ENCODE measurements around the gene DSEL. TPM values are rescaled to one million over a fixed set of nuclear protein-coding genes. Genes with fewer than 3 reads are reported as not detected.
A peak's percentile ranks its signal among the peaks of the same experiment; 100 is the strongest.

DSEL gene
- total RNA-seq, 1 donor from 2014 or later: 2.2 TPM

DNA sequence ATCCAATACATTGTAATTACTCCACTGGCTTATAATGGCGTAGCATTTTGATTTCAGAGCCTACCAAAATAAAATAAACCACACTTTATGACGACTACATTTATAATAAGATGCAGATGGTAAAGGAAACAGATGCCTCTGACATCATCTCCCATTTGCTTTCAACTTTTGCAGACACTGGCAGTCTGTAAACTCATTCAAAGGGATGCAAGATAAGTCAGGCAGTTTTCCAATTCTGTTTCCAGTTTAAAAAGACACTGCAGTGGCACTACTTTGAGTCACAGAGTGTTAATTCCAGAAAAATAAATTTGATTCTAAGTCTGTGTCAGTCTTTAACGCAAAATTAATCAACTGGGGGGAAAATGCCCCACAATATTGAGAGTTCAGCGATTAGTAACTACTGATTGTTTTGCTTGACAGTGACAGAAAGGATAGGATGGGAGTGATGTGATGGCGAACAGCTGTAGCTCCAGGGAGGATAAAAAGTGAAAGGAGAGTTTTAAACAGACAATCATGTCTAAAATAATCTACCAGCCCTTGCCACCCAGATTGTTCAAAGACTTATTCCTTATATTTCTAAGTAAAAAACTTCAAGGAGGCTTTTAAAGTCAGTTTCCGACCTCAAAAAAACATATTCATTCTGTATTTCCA, 6.7 kb downstream of the DSEL start:
- no peak for DNase-seq
- intact Hi-C loops (cut with micrococcal nuclease): no loop called here
- ATAC-seq: peak; percentile 43

DNA sequence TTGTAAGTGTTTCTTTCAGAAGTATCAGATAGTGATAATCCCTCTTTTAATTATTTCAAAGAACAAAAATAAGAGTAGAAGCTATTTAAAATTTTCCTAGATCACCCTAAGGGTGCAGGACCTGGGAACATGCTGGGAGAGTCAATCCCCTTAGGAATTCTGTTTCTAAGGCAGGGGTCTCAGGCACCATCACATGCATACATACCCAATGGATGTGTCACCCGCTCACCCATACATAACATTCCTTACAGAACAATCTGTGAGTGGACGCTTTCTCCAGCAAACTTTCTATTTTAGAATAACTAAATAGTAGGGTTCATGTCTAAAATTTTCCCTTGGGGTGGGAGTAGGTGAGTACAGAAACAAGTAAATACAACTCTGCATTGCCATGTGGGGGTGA, 8.4 kb downstream of the DSEL start:
- ATAC-seq: no peak
- intact Hi-C loops (cut with micrococcal nuclease): no loop called here
- DNase-seq: no peak

DNA sequence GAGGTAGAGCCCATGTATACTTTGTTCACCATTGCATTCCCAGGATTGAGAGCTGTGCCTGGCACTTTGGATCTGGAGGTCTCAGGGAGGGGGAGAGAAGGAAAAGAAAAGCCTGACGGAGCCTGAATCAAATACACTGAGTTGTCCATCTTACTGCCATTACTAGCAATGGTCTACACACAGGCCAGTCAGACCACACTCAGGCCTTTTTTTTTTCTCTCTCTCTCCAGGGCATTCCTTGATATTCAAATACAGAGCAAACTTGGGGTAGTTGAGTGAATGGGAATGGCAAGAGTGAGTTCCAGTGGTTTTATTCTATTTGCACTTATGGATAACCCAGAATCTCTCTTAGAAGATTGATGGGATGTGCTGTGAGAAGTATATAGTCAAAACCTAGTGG, 11.8 kb downstream of the DSEL start:
- intact Hi-C loops (cut with micrococcal nuclease): no loop called here
- no peak for ATAC-seq
- no peak for DNase-seq

DNA sequence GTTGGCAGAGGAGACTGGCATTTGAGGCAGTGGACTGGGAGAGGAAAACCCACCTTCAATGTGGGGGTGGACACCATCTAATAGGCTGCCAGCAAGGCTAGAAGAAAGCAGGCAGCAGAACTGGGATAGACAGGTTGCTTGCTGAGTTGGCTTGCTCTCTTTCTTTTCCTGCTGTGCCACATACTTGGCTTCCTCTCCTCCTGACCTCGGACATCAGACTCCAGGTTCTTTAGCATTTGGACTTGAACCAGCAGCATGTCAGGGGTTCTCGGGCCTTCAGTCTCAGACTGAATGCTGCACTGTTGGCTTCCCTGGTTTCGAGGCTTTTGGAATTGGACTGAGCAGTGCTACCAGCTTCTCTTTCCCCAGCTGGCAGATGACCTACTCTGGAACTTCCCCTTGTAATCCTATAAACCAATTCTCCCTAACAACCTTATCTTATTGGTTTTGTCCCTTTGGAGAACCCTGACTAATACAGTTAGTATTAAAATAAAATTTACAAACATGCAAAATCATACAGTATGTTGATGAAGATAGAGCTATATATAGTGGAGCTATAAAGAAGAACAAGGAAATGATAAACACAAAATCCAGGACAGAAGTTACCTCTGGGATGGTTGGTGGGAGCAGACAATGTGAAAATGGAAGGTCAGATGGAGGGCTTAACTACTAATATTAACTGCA, 15.9 kb downstream of the DSEL start:
- ATAC-seq: no peak
- DNase-seq: no peak
- intact Hi-C loops (cut with micrococcal nuclease): no loop called here

- ATAC-seq: no peak
- intact Hi-C loops (cut with micrococcal nuclease): no loop called here
Observed at GRCh38 chr18:67496469-67496868, 20.1 kb downstream of the DSEL start.

DNA sequence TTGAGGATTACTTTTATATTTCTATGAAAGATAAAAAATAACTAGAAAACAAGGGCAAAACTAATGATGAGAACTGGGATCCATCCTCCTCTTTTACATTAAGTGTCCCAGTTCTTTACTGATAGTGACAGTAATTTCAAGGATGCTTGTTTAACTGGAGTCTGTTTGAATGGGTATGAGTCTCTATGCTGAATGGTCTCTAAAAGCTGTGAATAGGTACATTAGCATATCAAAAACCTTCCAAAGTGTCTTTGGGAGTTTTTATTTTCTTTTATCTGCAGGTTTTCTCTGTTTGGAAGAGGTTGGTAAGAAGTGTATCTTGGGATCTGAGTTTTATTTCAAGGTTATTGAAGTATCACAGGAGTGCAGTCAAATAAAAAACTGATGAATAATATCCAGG, 30.0 kb downstream of the DSEL start:
- DNase-seq (no peak), ATAC-seq (no peak)
- intact Hi-C loops (cut with micrococcal nuclease): no loop called here

More at GRCh38 chr18:67496469-67496868, 20.1 kb downstream of the DSEL start:
- DNase-seq: no peak

- DNase-seq (no peak), ATAC-seq (no peak)
- intact Hi-C loops (cut with micrococcal nuclease): no loop called here
Observed at GRCh38 chr18:67485655-67486054, 30.9 kb downstream of the DSEL start.

DNA sequence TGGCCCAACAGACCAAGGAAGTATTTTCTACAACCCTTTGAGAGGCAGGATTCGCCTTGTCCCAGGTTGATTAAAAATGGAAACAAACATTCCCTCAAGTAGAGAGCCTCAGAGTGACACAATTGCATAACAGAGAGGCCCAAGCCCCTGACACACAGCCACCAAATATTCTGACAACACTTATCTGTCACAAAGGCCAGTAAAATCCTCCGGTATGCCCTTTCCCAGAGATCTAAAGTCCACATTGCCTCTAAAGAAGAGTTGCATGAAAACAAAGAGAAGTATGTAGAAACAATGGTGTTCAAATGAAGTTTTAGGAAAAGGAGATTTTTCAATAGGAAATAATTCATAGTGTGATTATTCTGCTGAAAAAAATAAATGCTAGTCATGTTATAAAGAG, 32.1 kb downstream of the DSEL start:
- intact Hi-C loops (cut with micrococcal nuclease): no loop called here
- ATAC-seq (no peak), DNase-seq (no peak)

DNA sequence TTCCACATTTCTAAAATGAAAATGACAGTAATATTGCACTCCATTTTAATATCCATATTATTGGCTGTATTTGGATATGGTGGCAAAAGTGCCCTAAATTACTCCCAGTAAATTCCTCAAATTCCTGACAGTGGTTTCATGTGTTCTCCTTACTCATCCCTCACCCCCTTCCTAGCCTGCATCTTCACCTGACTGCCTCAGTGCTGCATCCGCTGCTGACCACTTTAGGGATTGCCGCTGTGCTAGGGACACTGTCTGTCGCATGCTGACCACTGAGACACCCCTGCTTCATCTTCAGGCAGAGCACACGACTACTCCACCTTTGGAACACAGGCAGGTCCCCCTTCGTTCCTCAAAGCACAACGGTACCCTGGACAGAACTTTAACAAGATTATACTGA, 32.6 kb downstream of the DSEL start:
- no peak for ATAC-seq
- intact Hi-C loops (cut with micrococcal nuclease): no loop called here
- DNase-seq: no peak

DNA sequence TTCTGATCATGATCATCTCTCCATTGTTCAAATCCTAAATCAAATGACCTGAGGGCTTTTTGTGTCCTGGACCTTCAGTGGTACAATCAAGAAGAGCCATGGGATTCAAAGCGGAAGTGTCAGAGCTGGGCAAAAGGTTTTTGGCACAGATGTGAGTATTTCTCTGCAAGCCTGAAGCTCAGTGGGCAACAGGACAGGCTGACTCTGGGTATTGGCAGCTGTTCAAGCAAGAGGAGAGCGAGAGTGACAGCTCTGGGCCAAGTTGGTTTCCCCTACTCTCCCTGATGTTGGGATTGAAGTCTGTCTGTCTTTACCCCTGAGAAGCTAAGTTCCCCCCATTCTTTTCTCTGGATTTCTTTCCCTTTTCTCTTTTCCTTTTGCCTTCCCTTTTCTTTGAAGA, 33.3 kb downstream of the DSEL start:
- intact Hi-C loops (cut with micrococcal nuclease): no loop called here
- no peak for DNase-seq
- no peak for ATAC-seq

DNA sequence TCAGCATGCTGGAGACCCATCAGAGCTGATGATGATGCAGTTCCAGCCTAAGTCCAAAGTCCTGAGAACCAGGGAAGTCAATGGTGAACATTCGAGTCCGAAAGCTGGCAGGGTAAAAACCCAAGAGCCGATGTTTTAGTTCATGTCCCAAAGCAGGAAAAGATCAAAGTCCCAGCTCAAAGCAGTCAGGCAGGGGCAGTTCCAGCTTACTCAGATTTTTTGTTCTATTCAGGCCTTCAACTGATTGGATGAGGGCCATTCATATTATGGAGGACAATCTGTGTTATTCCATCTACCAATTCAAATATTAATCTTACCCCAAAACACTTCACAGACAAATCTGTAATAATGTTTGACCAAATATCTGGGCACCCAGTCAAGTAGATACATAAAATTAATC, 38.3 kb downstream of the DSEL start:
- intact Hi-C loops (cut with micrococcal nuclease): no loop called here
- no peak for DNase-seq
- no peak for ATAC-seq

- DNase-seq (no peak), ATAC-seq (no peak)
- intact Hi-C loops (cut with micrococcal nuclease): no loop called here
Observed at GRCh38 chr18:67477522-67477921, 39.0 kb downstream of the DSEL start.

GRCh38 chr18:67476585-67476984, 39.9 kb downstream of the DSEL start:
- intact Hi-C loops (cut with micrococcal nuclease): no loop called here
- ATAC-seq (no peak), DNase-seq (no peak)

- ATAC-seq: no peak
- no peak for DNase-seq
- intact Hi-C loops (cut with micrococcal nuclease): no loop called here
Observed at GRCh38 chr18:67475673-67476072, 40.8 kb downstream of the DSEL start.

DNA sequence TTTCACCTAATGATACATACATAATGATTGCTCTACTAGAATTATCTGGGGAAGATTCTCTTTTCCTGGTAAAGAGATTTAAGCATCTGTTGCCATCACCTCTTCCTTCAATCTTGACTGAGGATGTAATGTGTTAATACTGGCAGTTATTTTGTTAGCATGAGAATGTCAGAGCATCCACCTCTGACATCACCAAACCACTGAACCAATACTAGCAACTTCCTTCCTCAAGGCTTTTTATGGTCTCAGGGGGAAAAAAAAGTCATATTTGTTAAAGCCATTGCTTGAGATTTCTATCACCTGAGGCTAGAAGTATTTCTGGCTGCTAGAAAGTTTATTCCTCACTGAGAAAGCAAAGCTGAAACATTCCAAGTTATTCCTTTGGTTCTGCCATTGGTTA, 48.5 kb downstream of the DSEL start:
- intact Hi-C loops (cut with micrococcal nuclease): no loop called here
- no peak for DNase-seq
- no peak for ATAC-seq

DNA sequence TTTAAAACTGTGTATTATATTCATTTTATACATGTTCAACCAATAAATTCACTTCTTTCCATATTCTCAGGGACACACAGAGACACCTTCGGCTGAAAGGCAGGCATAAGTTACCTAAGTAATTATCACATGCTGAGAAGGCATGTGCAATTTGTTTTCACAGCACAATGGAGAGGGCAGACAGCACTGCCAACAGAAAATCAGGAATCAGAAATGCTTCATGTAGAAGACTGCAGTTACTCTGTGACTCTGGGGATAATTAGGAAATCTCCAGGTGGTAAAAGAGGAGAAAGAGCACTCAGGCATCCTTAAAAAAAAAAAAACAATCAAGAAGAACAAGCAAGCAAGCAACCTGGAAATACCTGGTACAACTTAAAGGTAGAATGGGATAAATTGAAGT, 49.3 kb downstream of the DSEL start:
- no peak for ATAC-seq
- no peak for DNase-seq
- intact Hi-C loops (cut with micrococcal nuclease): no loop called here

DNA sequence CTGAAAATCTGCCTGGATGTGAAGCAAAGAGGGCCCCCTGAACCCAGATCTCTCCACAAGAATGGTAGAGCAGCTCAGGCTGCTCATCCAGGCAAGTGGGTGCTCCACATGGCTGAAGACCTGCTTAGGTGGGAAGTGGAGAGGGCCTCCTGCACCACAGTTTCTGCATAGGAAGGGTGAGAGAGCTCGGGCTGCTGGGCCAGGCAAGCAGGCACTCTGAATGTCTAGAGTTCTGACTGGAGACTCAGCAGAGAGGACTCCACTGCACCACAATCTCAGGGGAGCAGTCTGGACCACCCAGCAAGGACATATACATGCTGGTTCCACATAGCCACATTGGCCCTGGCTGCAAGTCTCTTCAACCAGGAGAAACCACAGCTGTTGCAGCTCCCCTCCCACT, 52.0 kb downstream of the DSEL start:
- ATAC-seq (no peak), DNase-seq (no peak)
- intact Hi-C loops (cut with micrococcal nuclease): no loop called here

DNA sequence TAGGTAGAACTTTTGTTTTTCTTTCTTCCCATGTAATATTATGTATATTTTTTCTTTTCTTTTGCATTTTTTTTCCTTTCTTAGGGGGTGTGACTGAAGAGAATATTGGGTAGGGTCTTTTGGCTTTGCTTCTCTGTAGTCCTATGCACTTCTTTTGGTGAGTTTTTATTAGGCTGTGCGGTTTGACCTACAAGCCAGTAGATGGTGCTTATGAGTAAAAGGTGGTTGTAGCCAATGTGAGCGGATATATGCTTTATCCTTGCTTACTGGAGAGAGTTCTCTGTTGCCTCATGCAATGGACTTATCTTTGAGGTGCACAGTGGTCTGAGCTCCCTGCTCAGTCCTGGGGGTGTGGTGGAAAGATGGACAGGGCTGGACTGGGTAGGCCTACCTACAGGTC, 52.7 kb downstream of the DSEL start:
- ATAC-seq: no peak
- no peak for DNase-seq
- intact Hi-C loops (cut with micrococcal nuclease): no loop called here

DNA sequence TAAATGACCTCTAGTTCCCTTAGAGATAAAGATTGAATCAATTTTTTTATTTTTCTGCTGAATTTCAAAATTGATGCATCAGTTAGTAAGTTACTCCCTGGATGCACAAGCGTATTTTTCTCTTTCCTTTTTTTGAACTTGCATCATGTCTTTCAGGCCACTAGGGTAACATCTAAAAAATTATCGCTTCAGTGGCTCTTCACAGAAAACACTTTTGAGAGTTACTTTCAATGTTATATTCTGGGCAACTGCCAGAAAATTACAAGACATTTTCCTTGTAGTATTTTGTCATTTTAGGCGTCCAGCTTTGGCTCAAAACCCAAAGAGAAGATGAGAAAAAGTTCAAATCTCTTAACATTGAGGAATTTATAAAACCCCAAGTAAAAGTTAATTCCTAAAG, 59.8 kb downstream of the DSEL start:
- intact Hi-C loops (cut with micrococcal nuclease): no loop called here
- no peak for ATAC-seq
- no peak for DNase-seq
